Medulla oblongata (tissue), 1 donor: ENCODE measurements around the gene LMX1B.

Source experiments
- DNase-seq: peaks from one replicate; pipeline ENCODE4 v3.0.0-alpha.2; 2015; ENCODE audit errors: extremely low spot score

Gene LMX1B

DNA sequence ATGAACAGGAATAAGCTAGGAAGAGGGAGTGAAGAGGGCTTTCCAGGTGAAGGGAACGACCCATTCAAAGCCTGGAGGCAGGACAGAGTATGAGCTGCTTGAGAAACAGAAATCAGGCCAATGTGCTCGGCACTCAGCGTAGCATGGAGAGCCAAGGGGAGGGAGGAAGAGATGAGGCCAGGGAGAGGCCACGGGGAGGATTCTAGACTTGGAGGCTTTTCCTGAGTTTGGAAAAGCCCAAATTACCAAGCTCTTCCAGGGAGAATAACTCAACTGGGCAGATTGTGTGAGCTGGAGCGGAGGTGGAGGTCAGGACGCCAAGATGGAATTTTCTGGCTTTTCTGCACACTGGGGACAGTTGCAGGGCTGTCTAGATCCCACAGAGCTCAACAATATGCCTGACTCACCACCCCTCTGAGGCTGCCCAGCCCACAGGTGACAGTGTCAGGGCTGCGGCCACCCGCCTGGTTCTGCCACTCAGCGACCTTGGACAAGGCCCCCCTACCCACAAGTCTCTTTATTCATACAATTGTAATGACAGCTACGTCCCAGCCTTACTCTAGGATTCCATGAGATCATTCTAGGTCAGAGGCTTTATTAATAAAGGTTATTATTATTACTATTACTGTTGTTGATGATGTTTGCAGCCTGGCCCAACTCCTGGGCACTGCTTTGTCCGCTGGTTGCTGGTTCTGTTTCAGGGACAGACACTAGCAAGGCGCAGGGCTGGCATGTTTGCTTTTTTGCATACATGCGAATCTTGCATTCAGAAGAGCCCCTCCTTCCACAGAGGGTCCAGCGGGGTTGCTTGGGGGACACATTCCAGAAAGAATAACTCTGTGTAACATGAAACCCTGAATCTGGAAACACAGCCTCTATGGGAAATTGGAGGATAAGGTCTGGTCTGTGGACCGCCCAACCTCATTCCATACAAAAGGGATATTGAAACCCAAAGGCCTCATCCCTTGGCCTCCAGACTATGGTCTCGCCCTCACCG is 9.4 kb upstream of the LMX1B start:
- DNase-seq: no peak

- DNase-seq: no peak
Observed at GRCh38 chr9:126605792-126606482, 7.8 kb upstream of the LMX1B start.

DNA sequence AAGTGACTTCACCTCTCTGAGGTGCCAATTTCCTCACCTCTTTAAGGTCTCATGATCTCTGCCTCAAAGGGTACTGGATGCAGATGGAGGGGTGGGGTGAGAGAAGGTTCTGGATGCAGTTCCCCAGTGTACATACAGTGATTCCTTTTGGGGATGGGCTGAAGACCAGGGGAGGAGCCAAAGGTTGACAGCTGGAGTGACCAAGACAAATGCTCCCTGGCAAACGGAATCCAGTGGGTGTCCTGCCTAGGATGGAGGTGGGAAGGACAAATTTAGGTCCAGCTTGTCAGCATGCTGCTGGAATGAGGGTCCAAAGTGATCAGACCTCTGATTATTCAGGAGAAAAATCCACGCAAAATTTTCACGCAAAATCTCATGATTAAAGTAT is 7.3 kb upstream of the LMX1B start:
- DNase-seq: no peak

- no peak for DNase-seq
Observed at GRCh38 chr9:126607086-126607485, 6.6 kb upstream of the LMX1B start.

- no peak for DNase-seq
Observed at GRCh38 chr9:126607731-126608130, 6.0 kb upstream of the LMX1B start.

- no peak for DNase-seq
Observed at GRCh38 chr9:126608551-126608950, 5.2 kb upstream of the LMX1B start.

- no peak for DNase-seq
Observed at GRCh38 chr9:126609191-126609590, 4.5 kb upstream of the LMX1B start.

- no peak for DNase-seq
Observed at GRCh38 chr9:126609711-126610388, 3.9 kb upstream of the LMX1B start.

GRCh38 chr9:126611193-126611591 is 2.5 kb upstream of the LMX1B start:
- DNase-seq: no peak

- DNase-seq: peak; percentile 65
Observed at GRCh38 chr9:126611592-126612325, 2.0 kb upstream of the LMX1B start.

DNA sequence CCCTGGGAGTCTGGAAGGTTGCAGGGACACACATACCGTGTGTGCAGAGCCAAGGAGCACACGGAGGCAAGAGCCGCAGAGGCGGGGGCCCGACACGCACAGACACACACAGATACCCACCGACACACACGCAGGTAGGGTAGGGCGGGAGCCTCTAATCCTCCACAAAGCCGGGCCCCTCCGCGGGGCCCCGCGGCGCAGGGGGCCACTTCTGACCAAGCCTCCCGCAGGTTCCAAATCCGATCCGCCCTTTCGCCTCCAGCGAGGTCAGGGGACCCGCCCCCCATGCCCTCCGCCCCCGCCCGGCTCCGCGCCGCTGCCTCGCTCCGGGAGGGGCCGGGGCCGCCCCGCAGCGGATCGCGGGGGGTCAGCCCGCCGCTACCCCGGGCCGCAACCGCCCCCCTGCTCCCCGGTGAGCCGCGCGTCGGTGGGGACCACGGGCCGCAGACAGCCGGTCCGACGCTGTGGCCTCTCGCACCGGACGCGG is 1.4 kb upstream of the LMX1B start:
- no peak for DNase-seq

DNA sequence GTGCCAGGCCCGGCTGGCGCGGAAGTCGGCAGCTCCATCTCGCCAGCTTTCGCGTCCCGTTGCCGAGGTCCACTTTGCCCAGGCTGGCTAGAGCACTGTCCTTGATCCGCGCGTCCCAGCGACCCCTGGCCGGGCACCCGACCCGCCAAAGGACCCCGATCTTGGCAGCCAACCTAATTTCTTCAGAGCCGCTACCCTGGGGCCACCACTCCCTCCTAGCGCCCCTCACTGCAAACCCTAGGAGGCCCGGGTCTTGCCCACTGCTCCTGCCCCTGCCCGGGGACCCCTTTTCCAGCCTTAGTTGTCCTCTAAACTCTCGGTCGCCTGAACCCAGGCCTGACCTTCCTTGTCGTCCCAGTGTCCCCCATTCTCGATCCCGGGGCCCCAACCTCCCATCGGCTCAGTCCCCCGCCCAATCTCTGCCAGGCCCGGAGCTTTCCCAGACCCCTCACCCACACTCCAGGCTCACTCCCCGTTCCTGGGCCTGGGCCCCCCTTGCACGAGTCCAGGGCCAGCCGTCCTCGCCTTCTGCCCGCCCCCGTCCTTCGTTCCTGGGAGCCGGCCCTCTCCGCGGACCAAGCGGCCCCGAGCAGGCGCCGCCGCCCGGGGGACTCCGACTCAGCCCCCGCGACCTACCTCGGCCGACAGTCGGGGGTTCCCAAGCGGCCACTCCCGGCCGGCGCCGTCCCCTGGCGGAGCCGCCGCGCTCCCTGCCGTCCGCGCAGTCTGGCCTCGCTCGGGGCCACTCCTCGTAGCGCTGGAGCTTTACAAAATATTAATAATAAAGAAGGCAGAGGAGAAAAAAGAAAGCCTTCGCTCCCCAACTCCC is 701 bp upstream of the LMX1B start:
- DNase-seq: no peak

DNA sequence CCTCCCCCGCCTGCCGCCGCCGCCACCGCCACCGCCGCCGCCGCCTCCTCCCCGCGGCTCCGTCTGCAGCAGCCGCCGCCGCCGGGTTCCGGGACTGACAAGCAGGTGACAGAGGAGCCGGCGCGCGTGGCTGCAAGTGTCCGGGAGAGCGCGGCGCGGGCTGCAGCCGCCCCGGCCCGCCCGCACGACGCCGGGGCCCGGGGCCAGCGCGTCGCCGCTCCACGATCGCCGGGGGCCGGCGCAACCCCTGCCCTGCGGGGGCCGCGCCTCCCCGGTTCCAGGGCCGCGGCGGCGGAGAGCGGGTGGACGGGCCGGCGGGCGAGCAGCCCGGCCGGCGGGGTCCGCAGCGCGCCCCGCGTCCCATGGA is 343 bp downstream of the LMX1B start:
- DNase-seq: no peak

DNA sequence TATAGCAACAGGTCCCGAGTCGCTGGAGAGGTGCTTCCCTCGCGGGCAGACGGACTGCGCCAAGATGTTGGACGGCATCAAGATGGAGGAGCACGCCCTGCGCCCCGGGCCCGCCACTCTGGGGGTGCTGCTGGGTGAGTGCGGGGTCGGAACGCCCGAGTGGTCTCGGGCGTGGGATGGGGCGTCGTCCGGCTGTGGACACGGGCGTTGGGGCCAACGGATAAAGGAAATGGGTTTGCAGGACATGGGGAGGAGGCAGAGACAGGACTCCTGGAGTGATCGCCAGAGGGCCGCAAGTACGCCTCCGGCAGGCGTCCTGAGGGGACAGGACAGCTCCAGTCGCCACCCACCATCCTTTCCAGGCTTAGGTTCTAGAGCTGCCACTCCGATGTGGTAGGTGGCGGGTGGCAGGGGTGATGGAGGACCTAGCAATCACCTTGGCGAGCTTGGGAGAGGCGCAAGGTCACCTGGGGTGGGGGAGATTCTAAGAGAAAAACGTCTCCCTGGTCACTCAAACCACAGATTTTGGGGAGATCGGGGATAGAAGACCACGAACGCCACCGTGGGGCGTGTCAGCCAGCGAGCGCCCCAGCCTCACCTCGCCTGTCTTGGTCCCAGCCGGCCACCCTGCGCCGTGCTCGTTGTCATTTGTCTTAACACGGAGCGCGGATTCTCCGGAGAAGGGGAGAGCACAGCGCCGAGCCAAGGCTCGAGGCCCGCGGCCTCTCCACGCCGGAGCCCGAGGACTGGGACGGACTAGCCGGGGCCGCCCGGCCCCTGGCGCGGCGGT is 922 bp downstream of the LMX1B start:
- no peak for DNase-seq

DNA sequence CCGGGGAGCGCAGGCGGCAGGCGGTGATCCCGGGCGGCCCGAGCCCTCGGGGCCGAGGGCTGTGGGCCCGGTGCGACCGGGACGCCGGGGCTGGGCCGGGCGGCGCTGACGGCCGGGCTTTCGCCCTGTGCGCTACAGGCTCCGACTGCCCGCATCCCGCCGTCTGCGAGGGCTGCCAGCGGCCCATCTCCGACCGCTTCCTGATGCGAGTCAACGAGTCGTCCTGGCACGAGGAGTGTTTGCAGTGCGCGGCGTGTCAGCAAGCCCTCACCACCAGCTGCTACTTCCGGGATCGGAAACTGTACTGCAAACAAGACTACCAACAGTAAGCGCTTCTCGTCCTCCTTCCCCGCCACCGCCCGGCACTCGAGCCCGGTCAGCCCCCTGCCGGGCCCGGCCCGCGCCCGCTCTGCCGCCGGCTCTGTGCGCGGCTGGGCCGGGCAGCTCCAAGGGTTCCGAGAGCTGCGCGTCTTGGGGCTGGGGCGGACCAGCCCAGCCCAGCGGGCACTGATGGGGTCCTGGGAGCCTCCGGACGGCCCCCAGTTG is 1.6 kb downstream of the LMX1B start:
- no peak for DNase-seq

GRCh38 chr9:126615791-126616447 is 2.2 kb downstream of the LMX1B start:
- DNase-seq: no peak

DNA sequence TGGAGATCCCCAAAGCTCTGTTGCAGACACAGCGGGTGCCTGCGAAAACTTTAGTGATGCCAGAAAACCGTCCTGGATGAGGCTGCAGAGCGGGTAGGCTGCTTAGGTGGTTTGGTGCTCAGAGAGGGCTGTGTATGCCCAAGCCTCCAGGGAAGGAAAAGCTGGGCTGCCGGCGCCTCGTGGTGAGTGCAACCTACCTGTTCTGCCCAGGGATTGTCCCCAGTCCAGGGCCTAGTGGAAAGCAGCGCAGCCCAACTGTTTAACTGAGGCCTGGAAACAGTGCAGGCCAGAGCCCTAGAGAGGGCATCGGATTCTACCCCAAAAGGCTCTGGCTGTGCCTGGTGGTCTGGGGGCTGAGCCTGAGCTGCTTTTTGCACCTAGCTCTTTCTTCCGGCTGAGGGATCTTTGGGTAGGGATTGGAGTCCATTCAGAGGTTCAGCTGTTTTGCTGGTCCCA is 2.8 kb downstream of the LMX1B start:
- DNase-seq: no peak

DNA sequence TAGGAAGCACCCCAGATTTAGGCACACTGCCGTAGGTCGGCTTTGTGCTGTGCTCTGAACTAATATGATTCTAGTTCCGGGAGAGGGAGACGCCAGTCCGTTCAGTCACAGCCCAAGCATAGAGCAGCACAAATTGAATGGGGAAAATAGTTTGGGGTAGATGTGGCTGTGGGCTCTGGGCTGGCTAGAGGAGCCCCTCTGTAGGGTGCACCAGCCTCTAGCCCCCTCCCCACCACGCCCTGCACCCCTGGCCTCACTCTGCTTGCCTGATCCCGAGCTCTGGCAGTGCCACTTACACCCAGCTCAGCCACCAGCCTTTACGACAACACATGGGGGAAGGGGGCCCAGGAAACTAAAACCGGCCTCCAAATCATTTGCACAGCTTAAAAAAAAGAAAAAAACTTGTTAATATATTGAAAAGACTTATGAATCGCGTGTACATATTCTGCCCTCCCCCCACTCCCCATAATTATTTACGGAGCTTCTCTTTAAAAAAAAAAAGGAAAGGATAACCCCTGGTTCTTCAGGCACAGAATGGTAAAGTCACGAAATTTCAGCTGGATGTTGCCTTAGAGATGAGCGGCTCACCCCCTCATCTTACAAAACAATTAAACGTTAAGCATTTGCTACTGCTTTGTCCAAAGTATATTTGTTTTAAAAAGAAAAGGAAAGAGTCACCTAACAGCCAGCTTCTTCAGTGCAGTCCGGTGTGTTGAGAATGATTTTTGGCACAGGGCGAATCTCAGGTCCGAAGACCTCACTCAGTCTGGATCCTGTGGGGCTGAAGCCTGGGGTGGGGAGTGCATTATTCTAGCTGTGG is 3.5 kb downstream of the LMX1B start:
- no peak for DNase-seq
